Measurements from ENCODE around the gene GRB2.
"Not testable (repeated sequence)": the region's sequence is repeated elsewhere in the genome, so short reads cannot be mapped to it uniquely, and the experiment has no call there.

Gene GRB2

GRCh38 chr17:75285123-75285522 lies 120.4 kb downstream of the GRB2 start:
- H3K27me3 ChIP-seq (ENCODE audit: insufficient read depth, low read depth, severe bottlenecking) = no peaks in the 10 kb centered on the region
- H3K36me3 ChIP-seq = peaks cover 62% of the 10 kb centered on the region
- no peak overlapping the region for H3K4me3 ChIP-seq (ENCODE audit: low read depth, low read length)
- no peaks in the 10 kb centered on the region for H3K9me3 ChIP-seq (ENCODE audit: severe bottlenecking)
- DNase-seq = no peak
- TF ChIP-seq CTCF (IDR thresholded peaks at IDR 0.05; ENCODE audit: low read depth, low read length) = no peak
- no peak overlapping the region for H3K27ac ChIP-seq

- not testable (repeated sequence) for H3K27me3 ChIP-seq (ENCODE audit: insufficient read depth, low read depth, severe bottlenecking)
- peaks cover 79% of the 10 kb centered on the region for H3K36me3 ChIP-seq
These were observed 125.3 kb downstream of the GRB2 start for GRCh38 chr17:75280189-75280588.

GRCh38 chr17:75277664-75278071 lies 127.8 kb downstream of the GRB2 start:
- Histone ChIP-seq H3K27ac (no peak overlapping the region), H3K4me3 (ENCODE audit: low read depth, low read length) (no peak overlapping the region), H3K9me3 (ENCODE audit: severe bottlenecking) (no peaks in the 10 kb centered on the region), H3K27me3 (ENCODE audit: insufficient read depth, low read depth, severe bottlenecking) (no peaks in the 10 kb centered on the region), H3K36me3 (peaks cover 86% of the 10 kb centered on the region)
- no peak for TF ChIP-seq CTCF (IDR thresholded peaks at IDR 0.05; ENCODE audit: low read depth, low read length)
- no peak for DNase-seq

More at GRCh38 chr17:75280189-75280588, 125.3 kb downstream of the GRB2 start:
- not testable (repeated sequence) for H3K4me3 ChIP-seq (ENCODE audit: low read depth, low read length); H3K27ac ChIP-seq; H3K9me3 ChIP-seq (ENCODE audit: severe bottlenecking); DNase-seq

GRCh38 chr17:75273977-75274708 lies 131.3 kb downstream of the GRB2 start:
- Histone ChIP-seq H3K27me3 (ENCODE audit: insufficient read depth, low read depth, severe bottlenecking) (no peaks in the 10 kb centered on the region), H3K27ac (no peak overlapping the region), H3K9me3 (ENCODE audit: severe bottlenecking) (no peaks in the 10 kb centered on the region), H3K36me3 (peaks cover 61% of the 10 kb centered on the region), H3K4me3 (ENCODE audit: low read depth, low read length) (no peak overlapping the region)
- no peak for DNase-seq
- no peak for TF ChIP-seq CTCF (IDR thresholded peaks at IDR 0.05; ENCODE audit: low read depth, low read length)

- H3K27me3 ChIP-seq (ENCODE audit: insufficient read depth, low read depth, severe bottlenecking) = no peaks in the 10 kb centered on the region
- no peak for DNase-seq
- H3K36me3 ChIP-seq = peaks cover 49% of the 10 kb centered on the region
- H3K27ac ChIP-seq = no peak overlapping the region
- TF ChIP-seq CTCF (IDR thresholded peaks at IDR 0.05; ENCODE audit: low read depth, low read length) = no peak
- H3K4me3 ChIP-seq (ENCODE audit: low read depth, low read length) = no peak overlapping the region
- no peaks in the 10 kb centered on the region for H3K9me3 ChIP-seq (ENCODE audit: severe bottlenecking)
These were observed 132.7 kb downstream of the GRB2 start for GRCh38 chr17:75272848-75273184.

- Histone ChIP-seq H3K4me3 (ENCODE audit: low read depth, low read length) (peak overlapping the region; percentile 81), H3K27ac (no peak overlapping the region), H3K36me3 (peaks cover 47% of the 10 kb centered on the region), H3K9me3 (ENCODE audit: severe bottlenecking) (no peaks in the 10 kb centered on the region), H3K27me3 (ENCODE audit: insufficient read depth, low read depth, severe bottlenecking) (no peaks in the 10 kb centered on the region)
- 0 out of 2 replicates have a peak, but pooled peaks have one; percentile 3 for TF ChIP-seq CTCF (IDR thresholded peaks at IDR 0.05; ENCODE audit: low read depth, low read length)
- peak; percentile 23 for DNase-seq
These were observed 133.3 kb downstream of the GRB2 start for GRCh38 chr17:75271955-75272847.
